Measurements from ENCODE around the gene VAC14. TPM values are rescaled to one million over a fixed set of nuclear protein-coding genes. Genes with fewer than 3 reads are reported as not detected.

Gene VAC14
- total RNA-seq, 1 experiment from 2014 or later, result 35.3 TPM

DNA sequence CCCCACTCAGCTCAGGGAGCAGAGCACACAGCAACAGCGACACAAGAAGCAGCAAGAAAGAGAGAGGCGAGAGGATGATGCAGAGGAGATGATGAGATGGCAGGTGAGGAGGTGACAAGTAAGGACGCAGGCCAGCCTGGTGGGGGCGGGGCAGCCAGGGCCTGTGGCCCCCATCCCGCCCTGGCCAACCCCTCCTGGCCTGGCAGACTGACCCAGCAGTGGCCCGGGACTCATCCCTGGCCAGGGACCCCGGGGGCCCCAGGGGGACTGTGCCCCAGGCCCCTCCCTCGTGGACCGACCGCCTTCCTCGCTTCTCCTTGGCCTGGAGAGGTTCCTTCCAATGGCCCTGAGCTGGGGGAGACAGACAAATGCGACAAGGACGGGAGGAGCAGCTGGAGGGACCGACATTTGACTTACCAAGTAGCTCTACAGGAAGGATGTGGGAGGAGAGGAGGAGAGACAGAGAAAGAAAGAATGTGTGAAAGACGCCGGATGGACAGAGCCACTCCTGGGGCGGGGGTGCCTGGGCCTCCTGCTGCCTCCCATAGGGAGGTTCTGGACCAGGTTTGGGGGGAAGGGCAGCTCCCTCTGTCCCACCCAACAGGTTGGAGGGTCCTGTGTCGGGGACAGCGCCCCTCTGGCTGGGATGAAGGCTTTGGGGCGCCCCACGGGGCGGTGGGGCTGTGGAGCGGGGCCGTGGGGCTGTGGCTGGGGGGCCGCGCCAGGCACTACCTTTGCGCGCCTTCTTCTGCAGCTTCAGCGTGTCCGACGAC is 121.9 kb downstream of the VAC14 start:
- POLR2A ChIA-PET, result no interaction called here
- TF ChIP-seq, protein P1, sequence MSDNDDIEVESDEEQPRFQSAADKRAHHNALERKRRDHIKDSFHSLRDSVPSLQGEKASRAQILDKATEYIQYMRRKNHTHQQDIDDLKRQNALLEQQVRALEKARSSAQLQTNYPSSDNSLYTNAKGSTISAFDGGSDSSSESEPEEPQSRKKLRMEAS (IDR thresholded peaks at IDR 0.05), result no peak
- TF ChIP-seq ZFX (IDR thresholded peaks at IDR 0.05), result no peak
- TF ChIP-seq YY1 (IDR thresholded peaks at IDR 0.05; ENCODE audit: extremely low read depth, insufficient replicate concordance, low read depth, low read length), result no peak
- no peak for TF ChIP-seq CEBPB (IDR thresholded peaks at IDR 0.05; ENCODE audit: low read depth)
- TF ChIP-seq, protein P2, sequence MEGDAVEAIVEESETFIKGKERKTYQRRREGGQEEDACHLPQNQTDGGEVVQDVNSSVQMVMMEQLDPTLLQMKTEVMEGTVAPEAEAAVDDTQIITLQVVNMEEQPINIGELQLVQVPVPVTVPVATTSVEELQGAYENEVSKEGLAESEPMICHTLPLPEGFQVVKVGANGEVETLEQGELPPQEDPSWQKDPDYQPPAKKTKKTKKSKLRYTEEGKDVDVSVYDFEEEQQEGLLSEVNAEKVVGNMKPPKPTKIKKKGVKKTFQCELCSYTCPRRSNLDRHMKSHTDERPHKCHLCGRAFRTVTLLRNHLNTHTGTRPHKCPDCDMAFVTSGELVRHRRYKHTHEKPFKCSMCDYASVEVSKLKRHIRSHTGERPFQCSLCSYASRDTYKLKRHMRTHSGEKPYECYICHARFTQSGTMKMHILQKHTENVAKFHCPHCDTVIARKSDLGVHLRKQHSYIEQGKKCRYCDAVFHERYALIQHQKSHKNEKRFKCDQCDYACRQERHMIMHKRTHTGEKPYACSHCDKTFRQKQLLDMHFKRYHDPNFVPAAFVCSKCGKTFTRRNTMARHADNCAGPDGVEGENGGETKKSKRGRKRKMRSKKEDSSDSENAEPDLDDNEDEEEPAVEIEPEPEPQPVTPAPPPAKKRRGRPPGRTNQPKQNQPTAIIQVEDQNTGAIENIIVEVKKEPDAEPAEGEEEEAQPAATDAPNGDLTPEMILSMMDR (IDR thresholded peaks at IDR 0.05 in 2 of 3, conservative IDR thresholded peaks at IDR 0.05 in 1 of 3; ENCODE audit: borderline replicate concordance in 1 of 3, insufficient read depth in 1 of 3, low read depth in 2 of 3, low read length in 2 of 3), result no peak
- intact Hi-C loops (cut with micrococcal nuclease), result no loop called here

More for the DNA sequence above, 121.9 kb downstream of the VAC14 start:
- Histone ChIP-seq H3K36me3 (ENCODE audit: control insufficient read depth in 1 of 2, insufficient read depth in 2 of 2, low read length in 2 of 2) (peaks cover 13 to 27% of the 10 kb centered on the region in 2 experiments; a peak in 3 of 4 replicates), H3K9me3 (ENCODE audit: control insufficient read depth in 1 of 2, insufficient read depth in 1 of 2, low read depth in 1 of 2, low read length in 2 of 2) (no peaks in the 10 kb centered on the region), H3K27me3 (ENCODE audit: insufficient read depth, low read length) (no peaks in the 10 kb centered on the region), H3K79me2 (ENCODE audit: insufficient read depth, low read length) (peaks cover 40% of the 10 kb centered on the region), H3K9ac (ENCODE audit: low read length) (no peak overlapping the region), H3K27ac (ENCODE audit: low read depth, low read length) (no peak overlapping the region), H3K4me3 (replicated peaks in 1 of 2; ENCODE audit: low read depth in 1 of 2, low read length in 2 of 2) (no peak overlapping the region), H3K4me1 (ENCODE audit: control insufficient read depth in 1 of 2, insufficient read depth in 2 of 2, low read length in 2 of 2) (peaks cover 0 to 6% of the 10 kb centered on the region in 2 experiments; a peak in 2 of 4 replicates), H3K4me2 (ENCODE audit: low read length) (no peak overlapping the region), H4K20me1 (ENCODE audit: insufficient read depth) (no peaks in the 10 kb centered on the region), H3K9me2 (ENCODE audit: insufficient read depth) (no peaks in the 10 kb centered on the region), H2AFZ (ENCODE audit: low read depth, low read length, poor library complexity, severe bottlenecking) (no peak overlapping the region)
- BruUV-seq (replicated peaks), result no TSS peak
- ChIA-PET RAD21 (ENCODE audit: low non-redundant PET in 1 of 2, low total read pairs in 2 of 2, uncharacterized antibody in 2 of 2, unreplicated experiment in 2 of 2) (no interaction called here), CTCF (interaction anchor here (3.4 kb wide), 1 partner anchor 91 kb away, joined by 19 read pairs; no protein-coding TSS in a partner anchor)
- no peak for ATAC-seq
- DNase-seq (ENCODE audit: low read depth, low spot score), result no peak
